Neutrophil (primary cell): ENCODE measurements around the gene TBC1D23.
"Not testable (repeated sequence)": the region's sequence is repeated elsewhere in the genome, so short reads cannot be mapped to it uniquely, and the experiment has no call there.

Experiments
- H3K27ac ChIP-seq: fragments of 200-600 bp; sonication (generic); 2 replicates; pipeline ENCODE4 v1.5.1; 2016; ENCODE audit warnings: mild to moderate bottlenecking, moderate library complexity
- H3K27me3 ChIP-seq: fragments of 200-600 bp; sonication (generic); 2 replicates; pipeline ENCODE4 v1.6.0; 2016; ENCODE audit warnings: mild to moderate bottlenecking
- H3K36me3 ChIP-seq: fragments of 200-600 bp; sonication (generic); 2 replicates; pipeline ENCODE4 v1.5.1; 2017
- H3K4me1 ChIP-seq, 2 experiments: fragments of 200-600 bp in 1 of 2; sonication (generic) in 1 of 2; 1 replicate in 1 of 2; 2 replicates in 1 of 2; pipeline versions ENCODE4 v1.5.1 to v1.6.1; 2013 to 2016; ENCODE audit warnings: low read depth in 1 of 2, low read length in 1 of 2, mild to moderate bottlenecking in 1 of 2, moderate library complexity in 1 of 2; ENCODE audit not compliant: control insufficient read depth in 1 of 2, insufficient read depth in 1 of 2
- H3K4me3 ChIP-seq, 2 experiments: fragments of 200-600 bp in 1 of 2; sonication (generic) in 1 of 2; 1 replicate in 1 of 2; 2 replicates in 1 of 2; pipeline ENCODE4 v1.5.1; 2013 to 2016; ENCODE audit warnings: low read depth in 1 of 2, low read length in 1 of 2, mild to moderate bottlenecking in 1 of 2, moderate library complexity in 1 of 2
- H3K9me3 ChIP-seq: fragments of 200-600 bp; sonication (generic); 2 replicates; pipeline ENCODE4 v1.5.1; 2016
- CTCF ChIP-seq: fragments of 200-600 bp; sonication (generic); IDR thresholded peaks from 2 replicates; pipeline ENCODE4 v1.5.1; 2016; ENCODE audit warnings: antibody characterized with exemption

Gene TBC1D23

DNA sequence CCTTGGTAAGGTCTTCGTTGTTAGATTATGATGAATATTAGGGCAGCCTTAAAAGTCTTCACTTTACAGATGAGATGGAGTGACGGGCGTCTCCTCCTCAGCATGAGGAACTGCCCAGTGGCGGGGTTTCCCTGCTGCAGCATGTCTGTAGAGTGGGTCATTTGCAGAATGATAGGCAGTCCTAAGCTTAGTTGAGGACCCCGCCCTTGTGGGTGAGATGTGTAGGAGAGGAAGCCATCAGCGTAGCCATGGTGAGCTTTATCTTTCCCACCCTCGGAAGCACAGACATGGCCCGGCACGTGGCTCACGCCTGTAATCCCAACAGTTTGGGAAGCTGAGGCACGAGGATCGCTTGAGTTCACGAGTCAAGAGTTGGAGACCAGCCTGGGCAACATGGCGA is 74.6 kb downstream of the TBC1D23 start:
- no peaks in the 10 kb centered on the region for H3K9me3 ChIP-seq
- no peaks in the 10 kb centered on the region for H3K27me3 ChIP-seq
- H3K27ac ChIP-seq = no peak overlapping the region
- H3K4me1 ChIP-seq = peaks cover 24 to 30% of the 10 kb centered on the region in 2 experiments
- H3K4me3 ChIP-seq = peak overlapping the region; percentile 71 to 72
- no peak for TF ChIP-seq CTCF
- H3K36me3 ChIP-seq = no peaks in the 10 kb centered on the region

DNA sequence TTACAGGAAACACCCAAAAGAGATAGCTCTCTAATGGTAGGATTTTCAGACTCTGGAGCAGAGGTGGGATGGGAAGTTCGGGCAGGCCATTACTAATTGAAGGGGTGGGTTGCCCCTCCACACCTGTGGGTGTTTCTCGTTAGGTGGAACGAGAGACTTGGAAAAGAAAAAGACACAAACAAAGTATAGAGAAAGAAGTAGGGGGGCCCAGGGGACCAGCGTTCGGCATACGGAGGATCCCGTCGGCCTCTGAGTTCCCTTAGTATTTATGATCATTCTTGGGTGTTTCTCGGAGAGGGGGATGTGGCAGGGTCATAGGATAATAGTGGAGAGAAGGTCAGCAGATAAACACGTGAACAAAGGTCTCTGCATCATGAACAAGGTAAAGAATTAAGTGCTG is 75.4 kb downstream of the TBC1D23 start:
- not testable (repeated sequence) for H3K9me3 ChIP-seq, H3K4me3 ChIP-seq, H3K36me3 ChIP-seq, H3K27me3 ChIP-seq, H3K27ac ChIP-seq
- peaks cover 32 to 38% of the 10 kb centered on the region in 2 experiments for H3K4me1 ChIP-seq

DNA sequence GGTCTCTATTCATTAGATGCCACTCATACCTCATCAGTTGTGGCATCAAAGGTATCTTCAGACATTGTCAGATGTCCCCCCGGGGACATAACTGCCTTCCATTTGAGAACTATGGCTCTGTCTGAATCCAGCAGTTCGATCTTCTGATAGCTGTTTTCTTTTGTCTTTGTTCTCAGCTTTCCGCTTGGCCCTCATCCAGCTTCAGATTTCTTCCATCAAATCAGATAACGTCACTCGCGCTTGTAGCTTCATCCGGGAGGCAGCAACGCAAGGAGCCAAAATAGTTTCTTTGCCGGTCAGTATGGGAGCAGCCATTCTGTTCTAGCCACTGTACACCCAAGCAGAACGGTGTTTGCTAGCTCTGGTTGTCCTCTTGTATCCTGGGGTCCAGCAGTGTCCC is 78.1 kb downstream of the TBC1D23 start:
- H3K4me3 ChIP-seq = no peak overlapping the region
- no peaks in the 10 kb centered on the region for H3K36me3 ChIP-seq
- H3K4me1 ChIP-seq = peaks cover 31 to 39% of the 10 kb centered on the region in 2 experiments
- no peaks in the 10 kb centered on the region for H3K9me3 ChIP-seq
- H3K27ac ChIP-seq = no peak overlapping the region
- no peak for TF ChIP-seq CTCF
- H3K27me3 ChIP-seq = no peaks in the 10 kb centered on the region

GRCh38 chr3:100339786-100340185 is 79.0 kb downstream of the TBC1D23 start:
- Histone ChIP-seq H3K4me1 (peaks cover 27 to 33% of the 10 kb centered on the region in 2 experiments), H3K4me3 (no peak overlapping the region), H3K36me3 (no peaks in the 10 kb centered on the region), H3K9me3 (no peaks in the 10 kb centered on the region), H3K27ac (peak overlapping the region; percentile 45), H3K27me3 (no peaks in the 10 kb centered on the region)
- no peak for TF ChIP-seq CTCF

GRCh38 chr3:100340527-100340926 is 79.7 kb downstream of the TBC1D23 start:
- peak overlapping the region; percentile 45 for H3K27ac ChIP-seq
- H3K4me1 ChIP-seq = peaks cover 20 to 27% of the 10 kb centered on the region in 2 experiments
- H3K9me3 ChIP-seq = no peaks in the 10 kb centered on the region
- TF ChIP-seq CTCF = no peak
- no peaks in the 10 kb centered on the region for H3K27me3 ChIP-seq
- H3K4me3 ChIP-seq = no peak overlapping the region
- H3K36me3 ChIP-seq = peaks cover 3% of the 10 kb centered on the region

GRCh38 chr3:100348727-100349126 is 87.9 kb downstream of the TBC1D23 start:
- H3K9me3 ChIP-seq = no peaks in the 10 kb centered on the region
- no peak for TF ChIP-seq CTCF
- no peak overlapping the region for H3K27ac ChIP-seq
- H3K4me3 ChIP-seq = no peak overlapping the region
- H3K27me3 ChIP-seq = no peaks in the 10 kb centered on the region
- H3K36me3 ChIP-seq = peaks cover 69% of the 10 kb centered on the region
- H3K4me1 ChIP-seq = no peaks in the 10 kb centered on the region

- not testable (repeated sequence) for H3K4me3 ChIP-seq, H3K4me1 ChIP-seq, H3K9me3 ChIP-seq, H3K27ac ChIP-seq, H3K27me3 ChIP-seq
- peaks cover 81% of the 10 kb centered on the region for H3K36me3 ChIP-seq
Observed at GRCh38 chr3:100351770-100352169, 91.0 kb downstream of the TBC1D23 start.
